ENCODE measurements around the gene ZNF780B. TPM values are rescaled to one million over a fixed set of nuclear protein-coding genes. Genes with fewer than 3 reads are reported as not detected.

The ZNF780B gene
- total RNA-seq, 4 donors from 2014 or later: 14.6 to 33.9 (median 17.0) TPM

GRCh38 chr19:39987167-39987566 is 68.9 kb downstream of the ZNF780B start:
- H3K27me3 ChIP-seq: no peaks in the 10 kb centered on the region
- H3K9me3 ChIP-seq: peaks cover 0 to 68% (median 9%) of the 10 kb centered on the region in 4 donors
- no peak for DNase-seq (ENCODE audit: low spot score in 2 of 2)
- H3K36me3 ChIP-seq: peaks cover 0 to 42% (median 0%) of the 10 kb centered on the region in 3 donors
- H3K4me3 ChIP-seq: no peak overlapping the region
- no peaks in the 10 kb centered on the region for H3K4me1 ChIP-seq
- TF ChIP-seq CTCF (IDR thresholded peaks at IDR 0.05) (no peak), EP300 (IDR thresholded peaks at IDR 0.05) (no peak), POLR2A (IDR thresholded peaks at IDR 0.05) (no peak)
- H3K27ac ChIP-seq: no peak overlapping the region

- H3K4me1 ChIP-seq: no peaks in the 10 kb centered on the region
- TF ChIP-seq CTCF (IDR thresholded peaks at IDR 0.05) (no peak), EP300 (IDR thresholded peaks at IDR 0.05) (no peak), POLR2A (IDR thresholded peaks at IDR 0.05) (no peak)
Observed at GRCh38 chr19:39986643-39987042, 69.4 kb downstream of the ZNF780B start.

GRCh38 chr19:39983695-39984300 is 72.2 kb downstream of the ZNF780B start:
- H3K27me3 ChIP-seq: no peaks in the 10 kb centered on the region
- no peaks in the 10 kb centered on the region for H3K4me1 ChIP-seq
- no peak for DNase-seq (ENCODE audit: low spot score in 2 of 2)
- no peak overlapping the region for H3K4me3 ChIP-seq
- peaks cover 0 to 72% (median 9%) of the 10 kb centered on the region in 4 donors for H3K9me3 ChIP-seq
- H3K36me3 ChIP-seq: peaks cover 0 to 68% (median 16%) of the 10 kb centered on the region in 3 donors
- H3K27ac ChIP-seq: no peak overlapping the region
- no peak for TF ChIP-seq POLR2A (IDR thresholded peaks at IDR 0.05)
- TF ChIP-seq EP300 (IDR thresholded peaks at IDR 0.05): no peak
- TF ChIP-seq CTCF (IDR thresholded peaks at IDR 0.05): no peak
- WGBS, 2 donors: 82 to 95% methylated on average over 5 of the region's 5 CpGs

More at GRCh38 chr19:39986643-39987042, 69.4 kb downstream of the ZNF780B start:
- Histone ChIP-seq H3K4me3 (no peak overlapping the region), H3K36me3 (peaks cover 0 to 47% (median 0%) of the 10 kb centered on the region in 3 donors), H3K27ac (no peak overlapping the region), H3K9me3 (peaks cover 0 to 68% (median 9%) of the 10 kb centered on the region in 4 donors), H3K27me3 (no peaks in the 10 kb centered on the region)
- DNase-seq (ENCODE audit: low spot score in 2 of 2): no peak

- Histone ChIP-seq H3K4me3 (no peak overlapping the region), H3K4me1 (no peaks in the 10 kb centered on the region), H3K36me3 (peaks cover 0 to 71% (median 18%) of the 10 kb centered on the region in 3 donors), H3K27ac (no peak overlapping the region), H3K9me3 (peaks cover 0 to 63% (median 9%) of the 10 kb centered on the region in 4 donors), H3K27me3 (no peaks in the 10 kb centered on the region)
- TF ChIP-seq EP300 (IDR thresholded peaks at IDR 0.05) (no peak), POLR2A (IDR thresholded peaks at IDR 0.05) (no peak), CTCF (IDR thresholded peaks at IDR 0.05) (no peak)
- 100% methylated on average over 1 of the region's 1 CpG for WGBS, 2 donors
- DNase-seq (ENCODE audit: low spot score in 2 of 2): no peak
Observed at GRCh38 chr19:39982883-39983282, 73.1 kb downstream of the ZNF780B start.

Other genes starting within 250 kb of the ZNF780B start
- 10 to 100 TPM; 12.6 to 15.9 (median 13.1) TPM for gene DYRK1B, start 222.1 kb downstream of the ZNF780B start, total RNA-seq
- gene FBL, start 209.9 kb downstream of the ZNF780B start, total RNA-seq: 100 to 1,000 TPM; 170 to 204 (median 177) TPM
- gene FCGBP, start 121.6 kb downstream of the ZNF780B start, total RNA-seq: 100 to 1,000 TPM in 1 of 4 donors, 10 to 100 TPM in 3; 17.4 to 122 (median 72.1) TPM
- gene PSMC4, start 85.1 kb downstream of the ZNF780B start, total RNA-seq: 10 to 100 TPM; 49.4 to 91.8 (median 69.5) TPM
- 10 to 100 TPM in 2 of 4 donors, 1 to 10 TPM in 2; 4.2 to 13.3 (median 9.0) TPM for gene ZNF546, start 59.2 kb downstream of the ZNF780B start, total RNA-seq
- gene ZNF780A, start 34.7 kb upstream of the ZNF780B start, total RNA-seq: 10 to 100 TPM in 3 of 4 donors, 1 to 10 TPM in 1; 9.6 to 15.7 (median 13.0) TPM
- gene MAP3K10, start 135.2 kb upstream of the ZNF780B start, total RNA-seq: 10 to 100 TPM; 12.7 to 24.6 (median 13.9) TPM
- gene TTC9B, start 162.2 kb upstream of the ZNF780B start, total RNA-seq: under 1 TPM in 1 of 4 donors, not detected in 3; 0.84 TPM
- gene CCNP, start 170.5 kb upstream of the ZNF780B start, total RNA-seq: 1 to 10 TPM in 1 of 4 donors, not detected in 3; 2.7 TPM
- gene AKT2, start 229.1 kb upstream of the ZNF780B start, total RNA-seq: 100 to 1,000 TPM in 3 of 4 donors, 10 to 100 TPM in 1; 93.3 to 161 (median 121) TPM